Activated effector memory CD4-positive, alpha-beta T cell treated with Interleukin-2 at 50 U/mL for 16 hours (primary cell): ENCODE results near the gene MYADML2.
"Not testable (repeated sequence)": the region's sequence is repeated elsewhere in the genome, so short reads cannot be mapped to it uniquely, and the experiment has no call there.

Source experiments
- DNase-seq: peaks from one replicate; pipeline ENCODE4 v3.0.0-alpha.2; 2020

Gene MYADML2, protein sequence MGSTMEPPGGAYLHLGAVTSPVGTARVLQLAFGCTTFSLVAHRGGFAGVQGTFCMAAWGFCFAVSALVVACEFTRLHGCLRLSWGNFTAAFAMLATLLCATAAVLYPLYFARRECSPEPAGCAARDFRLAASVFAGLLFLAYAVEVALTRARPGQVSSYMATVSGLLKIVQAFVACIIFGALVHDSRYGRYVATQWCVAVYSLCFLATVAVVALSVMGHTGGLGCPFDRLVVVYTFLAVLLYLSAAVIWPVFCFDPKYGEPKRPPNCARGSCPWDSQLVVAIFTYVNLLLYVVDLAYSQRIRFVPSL

DNA sequence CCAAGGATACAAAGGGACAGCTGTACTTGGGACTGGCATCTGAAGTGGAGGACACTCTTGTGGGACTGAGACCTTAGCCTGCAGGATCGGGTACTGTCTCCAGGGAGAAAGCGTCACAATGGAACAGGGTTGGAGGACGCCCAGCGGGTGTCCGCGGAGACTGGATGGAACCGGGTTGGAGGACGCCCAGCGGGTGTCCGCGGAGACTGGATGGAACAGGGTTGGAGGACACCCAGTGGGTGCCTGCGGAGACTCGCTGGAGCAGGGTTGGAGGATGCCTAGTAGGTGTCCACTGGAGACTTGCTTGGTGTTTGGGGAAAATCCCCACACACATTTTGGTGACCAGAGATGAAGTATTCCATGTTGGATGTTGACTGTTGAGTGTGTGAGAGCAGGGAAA lies at the start of gene MYADML2:
MYADML2 (minus strand) TSS at position 45 of the 400 bp plus-strand sequence. CDS start 5,492 bp downstream, outside the sequence.
- no peak for DNase-seq

DNA sequence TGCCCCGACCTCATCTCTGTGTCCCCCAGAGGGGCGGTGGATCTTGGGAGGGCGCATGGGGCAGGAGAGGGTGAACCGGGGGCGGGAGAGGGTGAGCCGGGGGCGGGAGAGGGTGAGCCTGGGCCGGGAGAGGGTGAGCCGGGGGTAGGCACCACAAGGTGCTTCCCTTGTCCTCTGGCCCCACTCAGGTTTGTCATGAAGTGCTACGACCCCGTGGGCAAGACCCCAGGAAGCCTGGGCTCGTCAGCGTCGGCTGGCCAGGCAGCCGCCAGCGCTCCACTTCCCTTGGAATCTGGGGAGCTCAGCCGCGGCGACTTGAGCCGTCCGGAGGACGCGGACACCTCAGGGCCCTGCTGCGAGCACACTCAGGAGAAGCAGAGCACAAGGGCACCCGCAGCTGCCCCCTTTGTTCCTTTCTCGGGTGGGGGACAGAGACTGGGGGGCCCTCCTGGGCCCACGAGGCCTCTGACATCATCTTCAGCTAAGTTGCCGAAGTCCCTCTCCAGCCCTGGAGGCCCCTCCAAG lies 49.3 kb upstream of the MYADML2 start:
- DNase-seq = no peak

DNA sequence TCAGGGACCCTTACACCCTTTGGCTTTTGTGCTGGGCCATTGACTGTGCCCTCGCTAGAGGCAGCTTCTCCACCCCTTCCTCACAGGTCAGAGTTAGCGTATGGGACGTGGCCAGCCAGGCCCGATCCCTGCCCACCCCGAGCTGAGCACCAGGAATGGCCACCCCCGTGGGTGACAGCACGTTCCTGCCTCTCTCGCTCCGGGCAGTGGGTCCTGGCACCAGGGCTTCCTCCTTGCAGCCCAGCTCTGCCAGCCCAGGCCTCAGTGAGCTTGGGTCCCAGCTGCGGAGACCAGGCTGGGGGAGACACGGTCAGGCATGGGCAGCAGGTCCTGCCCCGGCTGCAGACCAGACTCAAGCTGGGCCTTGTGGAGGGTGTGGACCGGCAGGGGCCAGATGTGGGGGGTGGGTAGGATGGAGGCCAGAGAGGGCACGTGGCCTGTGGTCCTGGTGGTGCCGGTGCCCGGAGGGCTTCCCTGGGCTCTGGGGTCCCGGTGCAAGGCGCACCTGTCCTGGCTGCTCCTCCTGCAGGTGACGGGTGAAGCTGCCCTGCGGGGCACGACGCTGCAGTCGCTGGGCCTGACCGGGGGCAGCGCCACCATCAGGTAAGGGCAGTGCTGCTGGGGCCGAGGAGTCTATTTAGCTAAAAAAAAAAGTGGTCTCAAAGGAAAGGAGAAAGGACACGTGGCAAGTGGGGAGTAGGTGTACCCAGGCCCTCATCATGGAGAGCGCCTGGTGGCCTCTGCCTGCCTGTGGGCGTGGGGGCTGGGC lies 48.6 kb upstream of the MYADML2 start:
- DNase-seq = no peak

DNA sequence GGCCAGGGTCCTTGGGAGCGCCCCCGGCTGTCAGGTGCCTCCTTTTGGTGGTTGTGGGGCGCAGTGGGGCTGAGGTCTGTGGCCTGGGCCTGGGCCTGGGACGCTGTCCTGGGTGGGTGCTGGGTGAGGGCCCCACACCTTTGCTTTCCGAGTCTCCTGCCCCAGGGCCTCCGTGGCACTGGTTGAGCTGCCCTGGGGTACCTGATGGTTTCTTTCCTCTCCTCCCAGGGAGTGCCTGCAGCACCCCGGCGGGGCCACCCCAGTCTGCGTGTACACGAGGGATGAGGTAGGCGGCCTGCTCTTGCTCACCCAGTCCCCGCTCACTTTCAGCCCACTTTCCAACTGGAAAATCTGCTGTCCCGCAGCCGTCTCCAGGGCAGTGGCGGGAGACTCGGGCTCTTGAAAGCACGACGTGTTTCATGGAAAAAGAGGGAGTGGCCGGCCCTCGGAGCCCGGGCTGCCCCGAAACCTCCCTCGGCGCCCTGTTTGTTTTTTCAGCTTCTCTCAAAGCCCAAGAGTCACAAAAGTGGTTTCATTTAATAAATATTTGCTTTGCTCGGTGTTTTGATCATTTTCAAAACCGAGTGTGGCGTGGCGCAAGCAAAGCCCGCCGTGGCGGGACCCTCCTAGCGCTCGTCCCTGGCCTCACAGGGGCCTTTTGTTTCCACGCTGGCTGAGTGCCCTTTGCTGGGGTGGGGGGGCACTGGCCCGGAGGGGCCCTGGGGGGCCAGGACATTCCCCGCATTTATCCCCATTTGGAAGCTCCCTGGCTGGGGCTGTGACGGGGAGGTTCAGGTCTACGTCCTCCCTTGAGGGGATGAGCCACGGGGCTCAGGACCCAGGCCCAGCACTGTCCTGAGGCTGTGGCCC lies 47.8 kb upstream of the MYADML2 start:
- DNase-seq = no peak

DNA sequence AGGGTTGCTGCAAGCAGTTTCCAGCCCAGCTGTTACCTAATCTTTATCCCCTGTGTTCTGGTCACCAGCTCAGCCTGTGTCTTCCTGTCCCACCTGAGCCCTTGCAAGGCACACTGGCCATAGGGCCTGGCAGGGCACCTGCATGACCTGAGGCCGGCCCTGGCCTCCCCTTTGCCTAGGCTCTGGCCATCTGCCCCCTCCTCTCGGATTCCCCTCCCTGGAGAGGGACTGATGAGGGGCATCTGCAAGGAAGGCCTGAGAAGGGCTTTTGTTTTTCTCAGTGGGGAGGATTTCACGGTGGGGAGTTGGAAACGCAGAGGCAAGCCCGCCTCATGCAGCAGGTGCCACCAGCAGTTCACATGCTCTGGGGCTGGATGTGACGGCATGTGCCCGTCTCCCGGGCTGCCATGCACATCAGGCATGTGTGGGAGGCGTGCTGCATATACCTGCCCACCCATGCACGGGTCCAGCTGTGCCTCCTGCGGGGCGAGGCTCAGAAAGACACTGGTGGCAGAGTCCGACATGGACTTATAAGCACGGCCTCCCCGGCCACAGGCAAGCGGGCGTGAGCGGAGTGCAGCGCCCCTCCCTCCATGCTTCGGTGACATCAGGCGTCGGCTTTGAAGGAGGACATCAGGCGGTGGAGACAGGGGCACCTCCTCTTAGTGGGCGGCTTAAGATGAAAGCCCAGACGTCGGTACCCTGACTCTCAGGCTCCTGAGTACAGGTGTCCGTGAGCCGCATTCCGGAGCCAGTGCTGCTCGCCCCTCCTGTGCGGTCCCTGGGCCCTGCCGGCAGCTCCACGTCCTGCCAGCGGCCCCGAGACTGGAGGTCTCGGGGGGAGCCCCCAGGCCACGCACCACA lies 46.9 kb upstream of the MYADML2 start:
- no peak for DNase-seq

DNA sequence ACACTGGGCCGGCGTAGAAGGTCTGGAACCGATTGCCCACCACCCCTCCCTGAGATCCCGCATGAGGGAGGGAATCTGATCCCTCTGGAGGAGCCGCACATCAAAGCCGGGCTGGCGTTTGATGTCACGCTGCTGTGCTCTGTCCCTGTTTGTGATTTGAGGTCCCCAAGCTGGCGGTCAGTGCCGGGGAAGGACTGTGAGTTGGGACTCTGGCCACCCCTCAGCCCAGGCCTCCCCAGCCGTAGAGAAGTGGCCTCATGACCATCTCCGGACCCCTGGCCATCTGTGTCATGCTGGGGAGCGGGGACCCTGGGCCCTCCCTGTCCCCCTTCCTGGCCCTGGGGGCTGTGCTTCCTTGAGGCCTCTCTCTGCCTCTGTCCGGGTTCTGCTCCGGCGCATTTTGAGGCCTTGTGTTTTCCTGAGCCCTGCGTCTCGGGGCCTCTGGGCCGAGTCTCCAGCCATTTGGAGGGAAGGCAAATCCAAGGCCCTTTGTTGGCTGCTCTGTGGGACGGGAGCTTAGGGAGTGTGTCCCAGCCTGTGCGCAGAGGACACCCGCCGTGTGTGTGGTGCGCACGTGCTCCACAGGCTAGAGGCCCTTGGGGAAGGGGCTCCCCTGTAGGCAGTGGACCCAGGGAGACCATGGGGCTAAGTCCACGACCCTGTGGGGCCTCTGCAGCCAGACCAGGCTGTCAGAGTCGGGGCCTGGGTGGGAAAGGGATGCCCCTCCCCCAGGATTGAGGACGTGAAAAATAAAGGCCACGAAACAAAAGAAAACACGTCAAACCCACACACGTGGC lies 45.5 kb upstream of the MYADML2 start:
- DNase-seq = no peak

DNA sequence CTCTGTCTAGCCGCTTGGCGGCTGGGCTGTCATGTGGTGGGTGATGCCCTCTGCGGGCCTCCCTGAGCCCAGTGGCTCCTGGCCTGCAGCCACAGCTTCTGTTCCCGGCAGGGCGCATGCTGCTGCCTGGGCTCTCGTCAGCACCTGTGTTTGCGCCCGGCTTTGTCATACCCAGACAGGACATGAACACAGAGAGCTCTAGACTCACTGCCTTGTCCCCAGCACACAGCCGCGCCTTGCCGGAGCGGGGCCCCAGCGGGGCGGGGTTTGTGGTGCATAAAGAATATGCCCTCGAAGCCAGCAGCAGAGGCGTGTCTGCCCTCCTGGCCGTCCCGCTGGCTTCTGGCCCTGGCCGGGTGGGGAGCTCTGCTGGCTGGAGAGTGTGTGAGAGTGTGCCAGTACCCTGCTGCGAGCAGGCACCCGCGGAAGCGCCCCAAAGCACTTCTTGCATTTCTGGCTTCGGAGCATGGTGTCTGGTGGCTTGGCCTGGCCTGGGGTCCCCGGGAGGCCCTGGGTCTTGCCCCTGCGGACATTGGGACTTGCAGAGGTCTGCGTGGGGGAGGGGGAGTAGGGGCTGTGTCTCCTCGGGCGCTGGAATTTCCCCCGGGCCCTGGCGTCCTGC lies 44.8 kb upstream of the MYADML2 start:
- DNase-seq = no peak

DNA sequence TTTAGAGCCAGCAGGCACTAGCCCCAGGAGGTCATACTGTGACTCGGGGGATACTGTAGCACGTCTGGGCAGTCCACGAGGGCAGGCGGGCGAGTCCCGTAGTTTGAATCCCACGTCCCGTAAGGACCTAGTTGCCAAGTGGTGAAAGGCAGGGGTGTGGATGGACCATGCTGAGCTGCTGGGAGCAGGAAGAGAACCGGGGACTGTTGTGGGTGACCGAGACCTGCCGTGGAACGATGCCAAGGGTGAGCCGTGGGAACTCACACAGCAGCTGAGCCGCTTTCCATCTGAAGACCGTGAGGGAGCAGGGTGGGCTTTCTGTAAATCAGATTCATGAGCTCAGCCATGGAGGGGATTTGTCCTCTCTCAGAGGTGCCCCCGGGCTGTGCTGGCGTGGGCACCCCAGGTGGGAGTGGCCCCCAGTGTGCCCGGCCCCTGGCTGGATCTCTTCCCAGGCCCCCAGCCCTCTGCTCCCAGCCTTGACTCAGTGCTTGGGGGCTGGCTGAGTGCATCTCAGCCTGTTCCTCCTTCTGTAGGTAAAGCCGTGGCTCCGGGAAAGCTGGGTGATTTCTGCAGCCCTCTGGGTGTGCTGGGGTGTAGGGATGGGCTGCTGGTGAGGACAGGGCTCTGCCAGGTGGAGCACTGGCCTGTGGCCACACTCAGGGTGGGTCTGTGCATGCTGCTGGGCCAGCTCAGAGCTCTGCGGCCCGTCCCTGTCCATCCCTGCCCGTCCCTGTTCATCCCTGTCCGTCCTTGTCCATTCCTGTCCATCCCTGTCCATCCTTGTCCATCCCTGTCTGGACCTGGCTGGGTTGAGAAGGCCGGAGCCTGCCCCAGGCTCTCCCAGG lies 44.0 kb upstream of the MYADML2 start:
- no peak for DNase-seq

DNA sequence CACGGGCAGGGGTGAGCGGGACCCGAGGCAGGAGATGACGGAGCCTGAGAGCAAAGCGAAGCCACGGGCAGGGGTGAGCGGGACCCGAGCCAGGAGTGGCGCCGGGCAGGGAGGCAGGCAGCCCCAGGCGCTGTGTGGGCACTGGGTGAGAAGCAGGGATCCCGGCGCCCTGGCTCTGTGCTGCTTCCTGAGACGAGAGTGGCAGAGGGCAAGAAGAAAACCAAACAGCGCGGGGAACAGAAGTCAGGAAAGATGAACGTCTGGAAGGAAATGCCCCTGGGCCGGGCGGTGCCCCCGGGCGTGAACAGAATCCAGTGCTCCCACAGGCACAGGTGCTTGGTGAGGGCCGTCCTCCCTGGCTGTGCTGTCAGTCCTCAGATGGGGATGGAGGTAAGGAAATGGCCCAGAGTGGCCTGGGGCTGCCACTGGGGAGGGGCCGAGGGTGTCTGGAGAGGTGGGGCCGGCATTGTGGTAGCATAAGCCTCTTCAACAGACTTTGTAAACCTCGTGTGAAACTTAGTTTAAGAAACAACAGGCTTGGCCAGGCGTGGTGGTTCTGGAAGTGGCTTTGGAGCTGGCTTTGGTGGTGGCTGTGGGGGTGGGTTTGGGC lies 40.2 kb upstream of the MYADML2 start:
- no peak for DNase-seq

DNA sequence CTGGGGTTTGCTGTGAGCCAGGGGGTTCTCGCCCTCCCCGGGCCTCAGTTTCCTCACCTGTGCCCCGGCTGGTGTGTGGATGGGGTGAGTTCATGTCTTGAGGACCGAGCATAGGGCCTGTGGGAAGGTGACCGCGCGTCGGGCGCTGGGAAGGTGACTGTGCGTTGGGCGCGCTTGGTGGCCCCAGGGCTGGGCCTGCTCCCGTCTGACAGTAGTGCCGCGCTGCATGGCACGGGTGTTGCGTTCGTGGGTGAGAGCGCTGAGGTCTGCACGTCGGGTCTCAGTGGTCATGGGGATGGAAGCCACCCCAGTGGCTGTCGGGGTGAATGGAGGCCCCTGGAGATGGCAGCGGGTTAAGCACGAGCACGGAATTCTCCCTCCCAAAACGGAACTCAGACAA lies 39.6 kb upstream of the MYADML2 start:
- DNase-seq = no peak

DNA sequence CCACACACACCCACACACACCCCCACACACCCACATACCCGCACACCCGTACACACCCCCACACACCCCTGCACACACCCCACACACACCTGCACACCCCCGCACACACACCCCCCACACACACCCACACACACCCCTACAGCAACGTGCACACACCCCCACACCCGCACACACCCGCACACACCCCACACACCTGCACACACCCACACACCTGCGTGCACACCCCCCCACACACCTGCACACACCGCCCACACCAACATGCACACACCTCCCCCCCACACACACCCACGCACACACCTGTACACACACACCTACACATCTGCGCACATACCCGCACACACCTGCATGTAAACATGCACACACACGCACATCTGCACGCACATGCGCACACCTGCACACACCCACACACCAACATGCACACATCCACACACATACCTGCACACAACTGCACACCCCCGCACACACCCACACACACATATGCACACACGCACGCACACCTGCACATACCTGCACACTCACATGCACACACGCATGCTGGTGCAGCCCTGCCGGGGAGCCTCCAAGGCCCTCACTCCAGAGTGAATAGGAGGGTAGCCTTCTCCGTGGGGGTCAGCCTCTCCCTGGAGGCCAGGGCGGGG lies 37.9 kb upstream of the MYADML2 start:
- DNase-seq = no peak

DNA sequence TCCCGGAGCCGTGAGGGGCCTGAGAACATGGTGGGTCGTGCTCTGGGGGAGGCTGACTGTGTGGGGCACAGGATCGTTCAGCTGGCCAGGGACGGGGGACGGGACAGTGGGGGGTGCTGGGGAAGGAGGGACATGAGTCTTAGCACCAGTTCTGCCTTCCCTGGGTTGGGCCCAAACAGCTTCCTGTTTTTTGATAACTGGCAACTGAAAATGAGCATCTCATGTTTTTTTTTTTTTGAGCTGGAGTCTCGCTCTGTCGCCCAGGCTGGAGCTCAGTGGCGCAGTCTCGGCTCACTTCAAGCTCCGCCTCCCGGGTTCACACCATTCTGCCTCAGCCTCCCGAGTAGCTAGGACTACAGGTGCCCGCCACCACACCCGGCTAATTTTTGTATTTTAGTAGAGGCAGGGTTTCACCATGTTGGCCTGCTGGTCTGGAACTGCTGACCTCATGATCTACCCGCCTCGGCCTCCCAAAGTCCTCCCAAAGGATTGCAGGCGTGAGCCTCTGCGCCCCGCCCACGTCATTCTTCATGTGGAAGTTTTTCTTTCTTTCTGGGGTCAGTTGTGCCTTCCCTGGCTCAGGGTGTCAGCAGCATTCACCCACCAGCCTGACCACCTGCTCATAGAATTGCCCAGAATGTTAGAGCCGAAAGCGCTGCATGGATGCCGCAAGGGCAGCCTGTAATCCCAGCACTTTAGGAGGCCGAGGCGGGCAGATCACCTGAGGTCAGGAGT lies 36.8 kb upstream of the MYADML2 start:
- DNase-seq = no peak

DNA sequence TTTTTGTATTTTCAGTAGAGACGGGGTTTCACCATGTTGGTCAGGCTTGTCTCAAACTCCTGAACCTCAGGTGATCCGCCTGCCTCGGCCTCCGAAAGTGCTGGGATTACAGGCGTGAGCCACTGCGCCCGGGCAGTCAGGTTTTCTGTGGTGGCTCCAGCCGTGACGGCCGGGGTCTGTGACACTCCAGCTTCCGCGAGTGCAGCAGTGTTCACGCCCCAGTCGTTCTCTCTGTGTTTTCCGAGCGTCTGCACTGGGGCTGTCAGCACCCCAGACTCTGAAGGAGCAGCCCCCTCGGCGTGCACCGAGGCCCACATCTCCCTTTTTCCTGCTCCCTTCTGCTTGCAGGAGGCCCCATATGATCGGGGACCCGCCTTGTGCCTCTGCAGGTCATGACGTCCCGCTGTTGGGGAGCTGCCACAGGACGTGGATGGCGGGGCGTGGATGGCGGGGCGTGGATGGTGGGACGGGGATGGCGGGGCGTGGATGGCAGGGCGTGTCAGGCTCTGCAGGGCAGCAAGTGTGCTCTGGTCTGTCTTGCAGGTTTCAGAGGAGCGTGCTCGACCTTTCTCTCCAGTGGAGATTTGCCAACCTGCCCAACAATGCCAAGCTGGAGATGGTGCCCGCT lies 36.1 kb upstream of the MYADML2 start:
- DNase-seq = no peak

DNA sequence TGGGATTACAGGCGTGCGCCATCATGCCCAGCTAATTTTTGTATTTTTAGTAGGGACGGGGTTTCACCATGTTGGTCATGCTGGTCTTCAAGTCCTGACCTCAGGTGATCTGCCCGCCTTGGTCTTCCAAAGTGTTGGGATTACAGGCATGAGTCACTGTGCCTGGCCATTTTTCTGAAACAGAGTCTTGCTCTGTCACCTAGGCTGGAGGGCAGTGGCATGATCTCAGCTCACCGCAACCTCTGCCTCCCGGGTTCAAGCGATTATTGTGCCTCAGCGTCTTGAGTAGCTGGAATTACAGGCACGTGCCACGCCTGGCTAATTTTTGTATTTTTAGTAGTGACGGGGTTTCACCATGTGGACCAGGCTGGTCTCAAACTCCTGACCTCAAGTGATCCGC lies 34.5 kb upstream of the MYADML2 start:
- not testable (repeated sequence) for DNase-seq

DNA sequence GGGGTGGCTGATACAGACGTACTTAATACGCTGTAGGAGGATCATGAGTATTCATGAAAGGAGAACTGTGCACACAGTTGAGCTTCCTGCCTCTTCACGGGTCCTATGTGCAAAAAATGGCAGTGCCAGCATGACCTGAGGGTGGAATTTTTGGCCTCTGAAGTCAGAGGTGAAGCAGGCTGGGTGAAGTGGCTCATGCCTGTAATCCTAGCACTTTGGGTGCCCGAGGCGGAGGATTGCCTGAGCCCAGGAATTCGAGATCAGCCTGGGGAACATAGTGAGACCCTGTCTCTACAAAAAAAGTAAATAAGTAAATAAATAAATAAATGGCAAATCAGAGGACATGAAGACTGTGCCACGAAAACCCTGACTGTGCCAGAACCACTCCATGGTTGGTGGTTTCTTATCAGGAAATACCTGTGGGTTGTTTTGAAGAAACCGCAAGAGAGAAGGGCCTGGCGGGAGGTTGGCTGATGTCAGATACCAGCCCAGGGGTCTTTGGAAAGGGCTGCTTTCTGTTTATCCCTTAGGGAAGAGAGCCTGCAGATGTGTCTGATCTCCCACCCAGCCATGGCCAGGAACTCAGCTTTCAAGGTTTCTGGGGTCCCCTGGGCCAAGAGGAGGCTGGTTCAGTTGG lies 33.8 kb upstream of the MYADML2 start:
- no peak for DNase-seq

DNA sequence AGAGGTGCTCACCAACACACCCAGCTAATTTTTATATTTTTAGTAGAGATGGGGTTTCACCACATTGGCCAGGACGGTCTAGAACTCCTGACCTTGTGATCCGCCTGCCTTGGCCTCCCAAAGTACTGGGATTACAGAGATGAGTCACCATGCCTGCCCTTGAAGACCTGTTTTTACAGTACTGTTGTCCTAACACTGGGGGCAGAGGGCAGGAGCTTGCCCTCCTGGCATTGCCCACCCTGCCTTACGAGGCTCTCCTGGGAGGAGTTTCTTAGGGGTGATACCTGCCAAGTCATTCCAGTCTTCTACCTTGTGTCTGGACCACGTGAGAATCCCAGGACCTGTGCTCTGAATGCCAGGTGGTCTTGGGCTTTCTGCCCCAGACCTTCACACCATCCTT lies 33.1 kb upstream of the MYADML2 start:
- no peak for DNase-seq
